Nephron progenitor cell (in vitro differentiated cells): ENCODE data around the gene OR2V2.

Experiments
- DNase-seq: peaks from one replicate; pipeline ENCODE4 v3.0.0; 2021
- H3K27ac Mint-ChIP-seq: 2 replicates; pipeline ENCODE4 v1.8.0; 2021; ENCODE audit warnings: mild to moderate bottlenecking, moderate library complexity, mixed read lengths
- H3K27me3 Mint-ChIP-seq: 2 replicates; pipeline ENCODE4 v1.8.0; 2021; ENCODE audit warnings: mild to moderate bottlenecking, low read depth, mixed read lengths; ENCODE audit not compliant: poor library complexity
- H3K36me3 Mint-ChIP-seq: 2 replicates; pipeline ENCODE4 v1.8.0; 2021; ENCODE audit warnings: low read depth, mixed read lengths
- H3K4me1 Mint-ChIP-seq: 2 replicates; pipeline ENCODE4 v1.8.0; 2021; ENCODE audit warnings: mixed read lengths
- H3K4me3 Mint-ChIP-seq: 2 replicates; pipeline ENCODE4 v1.8.0; 2021; ENCODE audit warnings: mild to moderate bottlenecking, moderate library complexity, mixed read lengths
- H3K9me3 Mint-ChIP-seq: 2 replicates; pipeline ENCODE4 v1.8.0; 2021; ENCODE audit warnings: mild to moderate bottlenecking, moderate library complexity, mixed read lengths
- TF ChIP-seq, protein P1 (sequence below): fragments of 200-600 bp; sonication (generic); IDR thresholded peaks from 2 replicates; pipeline ENCODE4 v1.5.0; 2021; ENCODE audit warnings: antibody characterized with exemption

OR2V2 gene

DNA sequence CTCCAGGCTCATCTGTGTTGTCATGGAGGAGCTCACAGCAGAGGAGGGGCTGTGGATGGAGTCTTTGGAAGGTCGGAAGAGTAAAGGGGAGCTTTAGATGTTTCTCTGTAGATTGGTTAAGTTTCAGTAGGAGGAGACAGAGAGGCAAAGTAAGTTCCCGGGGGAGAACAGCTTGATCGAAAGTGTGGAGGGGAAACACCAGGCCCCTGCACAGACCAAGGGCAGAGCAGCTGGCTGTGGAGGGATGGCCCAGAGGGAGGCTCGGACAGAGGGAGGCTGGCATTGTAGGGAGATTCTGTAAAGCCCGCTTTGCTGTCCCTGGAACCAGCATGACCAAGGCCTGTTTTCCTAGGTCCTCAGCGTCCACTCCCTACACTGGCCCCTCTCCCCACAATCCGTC lies 5.3 kb upstream of the OR2V2 start:
- TF ChIP-seq, protein P1, sequence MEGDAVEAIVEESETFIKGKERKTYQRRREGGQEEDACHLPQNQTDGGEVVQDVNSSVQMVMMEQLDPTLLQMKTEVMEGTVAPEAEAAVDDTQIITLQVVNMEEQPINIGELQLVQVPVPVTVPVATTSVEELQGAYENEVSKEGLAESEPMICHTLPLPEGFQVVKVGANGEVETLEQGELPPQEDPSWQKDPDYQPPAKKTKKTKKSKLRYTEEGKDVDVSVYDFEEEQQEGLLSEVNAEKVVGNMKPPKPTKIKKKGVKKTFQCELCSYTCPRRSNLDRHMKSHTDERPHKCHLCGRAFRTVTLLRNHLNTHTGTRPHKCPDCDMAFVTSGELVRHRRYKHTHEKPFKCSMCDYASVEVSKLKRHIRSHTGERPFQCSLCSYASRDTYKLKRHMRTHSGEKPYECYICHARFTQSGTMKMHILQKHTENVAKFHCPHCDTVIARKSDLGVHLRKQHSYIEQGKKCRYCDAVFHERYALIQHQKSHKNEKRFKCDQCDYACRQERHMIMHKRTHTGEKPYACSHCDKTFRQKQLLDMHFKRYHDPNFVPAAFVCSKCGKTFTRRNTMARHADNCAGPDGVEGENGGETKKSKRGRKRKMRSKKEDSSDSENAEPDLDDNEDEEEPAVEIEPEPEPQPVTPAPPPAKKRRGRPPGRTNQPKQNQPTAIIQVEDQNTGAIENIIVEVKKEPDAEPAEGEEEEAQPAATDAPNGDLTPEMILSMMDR, result no peak
- peaks cover 20% of the 10 kb centered on the region for H3K27me3 Mint-ChIP-seq

GRCh38 chr5:181145133-181145532 lies 2.3 kb upstream of the OR2V2 start:
- Mint-ChIP-seq H3K27me3 (peaks cover 17% of the 10 kb centered on the region), H3K27ac (no peak overlapping the region), H3K9me3 (peaks cover 40% of the 10 kb centered on the region), H3K36me3 (no peaks in the 10 kb centered on the region), H3K4me3 (no peak overlapping the region), H3K4me1 (no peaks in the 10 kb centered on the region)
- TF ChIP-seq, protein P1, result no peak
- no peak for DNase-seq

More for the DNA sequence above, 5.3 kb upstream of the OR2V2 start:
- no peak overlapping the region for H3K27ac Mint-ChIP-seq
- H3K4me3 Mint-ChIP-seq, result no peak overlapping the region
- H3K36me3 Mint-ChIP-seq, result no peaks in the 10 kb centered on the region
- H3K4me1 Mint-ChIP-seq, result no peaks in the 10 kb centered on the region
- DNase-seq, result no peak
- peaks cover 35% of the 10 kb centered on the region for H3K9me3 Mint-ChIP-seq

GRCh38 chr5:181149355-181149754 lies 2.0 kb downstream of the OR2V2 start:
- no peak overlapping the region for H3K27ac Mint-ChIP-seq
- DNase-seq, result no peak
- H3K4me1 Mint-ChIP-seq, result no peaks in the 10 kb centered on the region
- TF ChIP-seq, protein P1, result no peak
- peaks cover 36% of the 10 kb centered on the region for H3K9me3 Mint-ChIP-seq
- no peaks in the 10 kb centered on the region for H3K36me3 Mint-ChIP-seq
- peaks cover 27% of the 10 kb centered on the region for H3K27me3 Mint-ChIP-seq
- no peak overlapping the region for H3K4me3 Mint-ChIP-seq

GRCh38 chr5:181149806-181150733 lies 2.7 kb downstream of the OR2V2 start:
- DNase-seq, result no peak
- TF ChIP-seq, protein P1, result no peak
- Mint-ChIP-seq H3K9me3 (peaks cover 32% of the 10 kb centered on the region), H3K36me3 (no peaks in the 10 kb centered on the region), H3K27ac (no peak overlapping the region), H3K4me3 (no peak overlapping the region), H3K27me3 (peaks cover 34% of the 10 kb centered on the region), H3K4me1 (no peaks in the 10 kb centered on the region)

GRCh38 chr5:181151146-181151545 lies 3.8 kb downstream of the OR2V2 start:
- no peak overlapping the region for H3K4me3 Mint-ChIP-seq
- TF ChIP-seq, protein P1, result no peak
- H3K27ac Mint-ChIP-seq, result no peak overlapping the region
- peaks cover 43% of the 10 kb centered on the region for H3K27me3 Mint-ChIP-seq
- H3K4me1 Mint-ChIP-seq, result no peaks in the 10 kb centered on the region
- DNase-seq, result no peak
- H3K36me3 Mint-ChIP-seq, result no peaks in the 10 kb centered on the region
- H3K9me3 Mint-ChIP-seq, result peaks cover 25% of the 10 kb centered on the region

DNA sequence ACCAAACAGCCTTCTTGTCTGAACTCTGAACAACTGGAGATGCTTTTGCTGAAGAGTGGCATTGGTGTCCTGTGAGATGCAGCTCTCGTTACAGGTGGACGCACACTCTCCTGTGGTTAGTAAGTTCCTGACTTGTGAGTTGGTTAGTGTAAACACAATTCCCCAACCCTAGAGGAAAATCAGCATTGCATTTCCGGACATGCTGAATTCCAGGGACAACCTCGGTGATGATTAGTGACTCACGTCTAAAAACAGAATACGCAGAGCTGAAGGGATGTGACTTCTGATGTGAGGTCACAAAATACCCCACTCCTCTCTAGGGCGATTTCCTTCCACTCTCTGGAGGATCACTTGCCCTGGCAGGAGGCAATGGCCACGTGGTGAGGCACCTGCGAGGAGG lies 5.0 kb downstream of the OR2V2 start:
- H3K27me3 Mint-ChIP-seq, result peaks cover 48% of the 10 kb centered on the region
- no peaks in the 10 kb centered on the region for H3K4me1 Mint-ChIP-seq
- DNase-seq, result no peak
- H3K27ac Mint-ChIP-seq, result no peak overlapping the region
- TF ChIP-seq, protein P1, result no peak
- no peaks in the 10 kb centered on the region for H3K36me3 Mint-ChIP-seq
- peaks cover 15% of the 10 kb centered on the region for H3K9me3 Mint-ChIP-seq
- no peak overlapping the region for H3K4me3 Mint-ChIP-seq
